SH-SY5Y (cell line): ENCODE measurements around the gene IKZF2.

ENCODE experiments used
- GATA2 ChIP-seq: IDR thresholded peaks from 2 replicates; pipeline ENCODE4 v1.6.1; 2011; ENCODE audit warnings: mild to moderate bottlenecking, low read depth, low read length
- GATA3 ChIP-seq: IDR thresholded peaks from 2 replicates; pipeline ENCODE4 v1.6.1; 2011; ENCODE audit warnings: low read depth, mild to moderate bottlenecking, low read length, moderate library complexity

DNA sequence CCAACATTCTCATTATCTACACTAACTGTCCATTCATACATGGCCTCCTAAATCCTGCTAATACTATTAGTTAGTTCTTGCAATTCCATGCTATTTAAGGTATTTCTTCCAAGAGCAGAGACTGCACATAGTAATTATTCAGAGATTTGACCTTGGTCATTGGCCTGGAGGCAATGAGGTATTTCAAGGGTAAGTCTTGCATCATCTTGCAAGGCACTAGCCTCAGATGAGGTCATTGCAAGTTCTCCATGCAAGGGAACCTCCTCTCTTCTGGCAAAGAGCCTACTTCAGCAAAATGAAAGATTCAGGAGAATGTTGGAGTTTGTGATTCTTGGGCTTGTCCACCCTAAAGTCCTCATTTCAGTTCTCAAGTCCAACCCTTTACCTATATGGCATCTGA lies 48.5 kb upstream of the IKZF2 start:
- TF ChIP-seq GATA2: no peak
- TF ChIP-seq GATA3: no peak
